CD4-positive, alpha-beta T cell treated with Interleukin-6 for 4 hours (primary cell): ENCODE data around the gene GIPR.
"Not testable (repeated sequence)": the region's sequence is repeated elsewhere in the genome, so short reads cannot be mapped to it uniquely, and the experiment has no call there.

Source experiments
- DNase-seq: peaks from one replicate; pipeline ENCODE4 v3.0.0-alpha.2; 2020; ENCODE audit warnings: mixed read lengths

GIPR gene, protein sequence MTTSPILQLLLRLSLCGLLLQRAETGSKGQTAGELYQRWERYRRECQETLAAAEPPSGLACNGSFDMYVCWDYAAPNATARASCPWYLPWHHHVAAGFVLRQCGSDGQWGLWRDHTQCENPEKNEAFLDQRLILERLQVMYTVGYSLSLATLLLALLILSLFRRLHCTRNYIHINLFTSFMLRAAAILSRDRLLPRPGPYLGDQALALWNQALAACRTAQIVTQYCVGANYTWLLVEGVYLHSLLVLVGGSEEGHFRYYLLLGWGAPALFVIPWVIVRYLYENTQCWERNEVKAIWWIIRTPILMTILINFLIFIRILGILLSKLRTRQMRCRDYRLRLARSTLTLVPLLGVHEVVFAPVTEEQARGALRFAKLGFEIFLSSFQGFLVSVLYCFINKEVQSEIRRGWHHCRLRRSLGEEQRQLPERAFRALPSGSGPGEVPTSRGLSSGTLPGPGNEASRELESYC

DNA sequence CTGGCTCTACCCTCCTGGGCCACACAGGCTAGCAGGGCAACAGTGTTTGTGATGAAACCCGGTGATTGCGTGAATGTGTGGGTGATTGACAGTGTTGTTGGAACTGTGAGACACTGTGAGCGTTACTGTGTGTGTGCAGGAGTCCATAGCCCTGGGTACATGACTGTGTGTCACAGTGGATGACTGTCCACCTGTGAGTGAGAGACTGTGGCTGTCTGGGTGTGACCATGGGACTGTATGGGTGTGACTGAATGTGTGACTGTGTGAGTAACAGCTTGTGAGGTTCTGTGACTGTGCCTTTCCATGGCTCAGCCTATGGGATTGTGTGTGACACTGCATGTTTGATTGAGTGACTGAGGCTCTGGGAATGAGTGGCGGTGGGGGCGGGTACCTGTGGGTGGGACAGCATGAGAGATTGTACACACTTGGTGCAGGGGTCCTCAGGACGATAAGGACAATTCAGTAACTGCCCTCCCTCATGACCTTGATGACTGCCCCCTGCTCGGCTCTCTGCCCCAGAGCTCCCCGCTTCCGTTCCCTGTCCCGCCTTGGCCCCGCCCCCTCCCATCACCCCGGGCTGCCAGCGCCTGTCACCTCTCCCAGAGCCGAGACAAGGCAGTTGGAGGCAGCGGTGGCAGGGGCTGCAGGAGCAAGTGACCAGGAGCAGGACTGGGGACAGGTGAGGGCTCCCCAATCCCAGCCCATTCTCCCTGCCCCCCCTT, at the start of gene GIPR:
GIPR (plus strand) TSS at position 602 of the 722 bp plus-strand sequence. CDS start 1,300 bp downstream, outside the sequence.
- peak; percentile 78 for DNase-seq

DNA sequence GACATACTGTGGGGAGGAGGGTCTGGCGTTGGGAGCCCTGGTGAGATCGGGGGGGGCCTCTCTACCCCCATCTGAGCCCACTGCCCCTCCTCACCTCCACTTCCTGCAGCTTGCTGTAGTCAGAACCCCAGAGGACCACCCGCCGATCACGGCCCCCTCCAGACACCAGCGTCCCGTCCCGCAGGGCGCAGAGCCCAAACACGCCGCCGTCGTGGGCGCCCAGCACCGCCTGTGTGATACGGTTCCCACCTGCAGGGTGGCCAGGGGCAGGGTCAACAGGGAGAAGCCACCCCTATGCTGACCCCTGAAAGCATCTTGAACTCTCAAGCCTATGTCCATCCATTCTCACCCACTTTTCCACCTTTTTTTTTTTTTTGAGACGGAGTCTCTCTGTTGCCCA, 46.6 kb upstream of the GIPR start:
- no peak for DNase-seq

DNA sequence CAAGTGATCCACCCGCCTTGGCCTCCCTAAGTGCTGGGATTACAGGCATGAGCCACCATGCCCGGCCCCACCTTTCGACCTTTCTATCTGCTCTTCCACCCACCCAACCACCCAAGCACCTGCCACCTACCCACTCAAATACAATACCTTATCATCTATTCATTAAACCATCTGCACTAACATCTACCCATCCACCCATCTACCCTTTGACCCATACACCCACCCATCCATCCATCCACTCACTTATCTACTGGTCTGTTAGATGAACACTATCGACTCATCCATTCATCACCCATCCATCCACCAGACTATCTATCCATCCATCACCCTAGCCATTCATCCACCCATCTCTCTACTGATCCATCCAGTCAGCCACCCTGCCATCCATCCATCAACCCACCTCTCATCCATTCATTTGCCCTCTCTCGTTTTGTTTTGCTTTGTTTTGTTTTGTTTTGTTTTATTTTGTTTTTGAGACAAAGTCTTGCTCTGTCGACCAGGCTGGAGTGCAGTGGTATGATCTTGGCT, 46.0 kb upstream of the GIPR start:
- DNase-seq = no peak

DNA sequence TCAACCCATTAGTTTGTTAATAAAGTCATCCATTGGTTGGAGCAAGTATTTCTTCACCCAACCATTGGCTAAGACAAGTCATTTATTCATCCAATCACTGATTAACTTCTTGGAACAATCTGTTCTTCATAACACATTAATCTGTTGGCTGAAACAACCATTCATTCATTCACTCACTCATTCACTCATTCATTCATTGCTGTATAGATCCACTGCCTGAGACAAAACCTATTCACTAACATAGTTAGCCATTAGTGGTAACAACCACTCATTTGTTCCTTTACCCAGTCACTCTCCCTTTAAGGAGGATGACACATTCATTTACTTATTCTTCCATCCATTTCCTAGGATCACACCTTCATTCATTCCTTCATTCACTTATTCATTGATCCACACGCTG, 44.0 kb upstream of the GIPR start:
- DNase-seq = no peak

DNA sequence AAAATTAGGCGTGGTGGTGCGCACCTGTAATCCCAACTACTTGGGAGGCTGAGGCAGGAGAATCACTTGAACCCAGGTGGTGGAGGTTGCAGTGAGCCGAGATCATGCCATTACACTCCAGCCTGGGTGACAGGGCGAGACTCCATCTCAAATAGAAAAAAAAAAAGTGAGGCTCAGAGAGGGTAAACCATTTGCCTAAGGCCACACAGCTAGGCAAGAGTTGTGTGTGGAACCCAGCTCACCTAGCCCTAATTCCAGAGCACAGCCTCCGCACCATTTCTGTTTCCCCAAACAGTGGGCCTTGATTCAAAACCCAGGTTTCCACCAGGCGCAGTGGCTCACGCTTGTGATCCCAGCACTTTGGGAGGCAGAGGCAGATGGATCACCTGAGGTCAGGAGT, 39.8 kb upstream of the GIPR start:
- DNase-seq = not testable (repeated sequence)

DNA sequence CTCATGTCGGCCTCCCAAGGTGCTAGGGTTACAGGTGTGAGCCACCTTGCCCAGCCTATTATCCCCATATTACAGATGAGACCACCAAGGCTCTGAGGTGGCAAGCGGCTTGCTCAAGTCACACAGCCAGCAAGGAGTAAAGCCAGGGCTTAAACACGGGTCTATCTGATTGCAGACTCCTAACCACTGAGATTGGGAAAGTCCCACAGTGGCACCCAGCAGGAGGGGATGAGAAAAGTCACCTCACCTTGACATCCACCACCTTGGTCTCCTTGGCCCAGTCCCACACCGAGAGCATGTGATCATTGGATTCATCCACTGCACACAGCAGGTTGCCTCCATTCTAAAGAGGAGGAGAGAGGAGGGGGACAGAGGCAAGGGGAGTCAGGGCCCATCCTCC, 38.3 kb upstream of the GIPR start:
- DNase-seq = no peak

DNA sequence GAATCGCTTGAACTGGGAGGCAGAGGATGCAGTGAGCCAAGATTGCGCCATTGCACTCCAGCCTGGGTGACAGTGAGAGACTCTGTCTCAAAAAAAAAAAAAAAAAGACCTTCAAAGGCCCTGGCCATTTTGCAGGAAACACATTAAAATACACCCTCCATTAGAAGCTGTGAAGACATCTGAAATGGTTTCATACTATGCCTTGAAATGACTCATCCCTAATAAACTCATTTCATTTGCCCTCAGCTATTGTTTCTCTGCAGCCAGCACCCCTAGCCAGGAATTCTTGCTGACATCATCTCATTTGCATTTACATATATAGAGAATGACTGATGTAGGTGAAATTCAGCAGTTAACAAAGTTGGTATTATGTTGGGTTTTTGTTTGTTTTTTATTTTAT, 37.6 kb upstream of the GIPR start:
- DNase-seq = no peak

DNA sequence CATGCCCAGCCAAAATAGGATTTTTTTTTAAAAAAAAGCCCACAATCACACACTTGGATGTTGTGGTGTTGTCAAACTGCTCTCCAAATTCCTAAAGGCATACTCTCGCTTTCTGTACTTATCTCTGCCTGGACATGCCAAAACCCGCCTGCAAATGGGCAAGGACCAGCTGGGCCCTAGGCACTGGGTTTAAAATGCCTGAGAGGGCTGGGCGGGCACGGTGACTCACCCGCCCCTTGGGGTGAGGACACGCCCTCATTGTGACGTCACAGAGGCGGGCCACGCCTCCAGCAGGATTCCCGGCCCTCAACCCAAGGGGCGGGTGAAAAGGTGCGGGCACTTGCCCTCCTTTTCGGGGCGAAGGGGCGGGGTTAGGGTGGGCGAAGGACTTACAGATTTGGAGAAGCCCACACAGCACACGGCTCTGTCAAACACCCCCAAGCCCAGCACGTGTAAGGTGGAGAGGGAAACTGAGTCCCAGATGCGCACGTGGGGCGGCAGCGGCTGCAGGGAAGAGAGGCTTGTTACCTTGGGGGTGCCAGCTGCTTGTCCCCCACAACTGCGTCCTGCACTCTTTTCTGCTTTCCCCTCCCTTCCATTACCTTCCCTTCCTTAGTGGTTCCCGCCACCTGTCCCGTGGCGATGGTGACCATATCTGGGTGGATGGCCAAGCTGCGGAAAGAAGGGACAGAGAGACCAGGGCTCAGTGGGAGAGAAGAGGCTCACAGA, 35.4 kb upstream of the GIPR start:
- no peak for DNase-seq

DNA sequence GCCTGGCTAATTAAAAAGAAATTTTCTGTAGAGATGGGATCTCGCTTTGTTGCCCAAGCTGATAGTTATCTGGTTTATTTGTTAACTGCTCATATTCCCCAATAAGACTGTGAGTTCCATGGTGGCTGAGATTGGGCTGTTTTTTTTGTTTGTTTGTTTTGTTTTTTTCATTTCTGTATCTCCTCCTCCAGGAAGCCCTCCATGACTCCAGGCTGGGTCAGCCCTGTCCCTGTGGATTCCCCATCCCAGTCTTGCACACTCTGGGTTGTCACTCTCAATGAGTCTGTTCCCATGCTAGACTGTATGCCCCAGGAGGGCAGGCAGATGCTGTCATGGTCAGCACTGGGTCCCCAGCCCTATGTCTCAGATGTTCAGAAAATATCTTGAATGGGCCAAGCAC, 31.7 kb upstream of the GIPR start:
- DNase-seq = no peak

DNA sequence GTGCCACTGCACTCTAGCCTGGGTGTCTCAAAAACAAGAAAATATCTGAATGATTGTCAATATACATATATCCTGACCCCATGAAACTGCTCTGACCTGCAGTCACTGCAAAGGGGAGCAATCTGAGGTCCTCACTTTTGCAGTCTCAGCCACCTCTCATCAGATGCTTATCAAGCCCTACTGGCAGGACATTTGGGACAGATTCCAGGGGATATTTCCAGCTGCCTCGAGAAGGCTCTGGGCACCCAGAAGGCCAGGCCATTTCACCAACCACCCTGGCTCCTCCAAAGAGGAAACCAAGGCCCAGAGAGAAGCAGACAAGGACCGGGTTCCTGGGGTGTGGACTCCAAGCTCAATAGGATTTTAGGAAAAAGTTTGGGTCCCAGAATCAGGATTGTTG, 31.1 kb upstream of the GIPR start:
- no peak for DNase-seq

DNA sequence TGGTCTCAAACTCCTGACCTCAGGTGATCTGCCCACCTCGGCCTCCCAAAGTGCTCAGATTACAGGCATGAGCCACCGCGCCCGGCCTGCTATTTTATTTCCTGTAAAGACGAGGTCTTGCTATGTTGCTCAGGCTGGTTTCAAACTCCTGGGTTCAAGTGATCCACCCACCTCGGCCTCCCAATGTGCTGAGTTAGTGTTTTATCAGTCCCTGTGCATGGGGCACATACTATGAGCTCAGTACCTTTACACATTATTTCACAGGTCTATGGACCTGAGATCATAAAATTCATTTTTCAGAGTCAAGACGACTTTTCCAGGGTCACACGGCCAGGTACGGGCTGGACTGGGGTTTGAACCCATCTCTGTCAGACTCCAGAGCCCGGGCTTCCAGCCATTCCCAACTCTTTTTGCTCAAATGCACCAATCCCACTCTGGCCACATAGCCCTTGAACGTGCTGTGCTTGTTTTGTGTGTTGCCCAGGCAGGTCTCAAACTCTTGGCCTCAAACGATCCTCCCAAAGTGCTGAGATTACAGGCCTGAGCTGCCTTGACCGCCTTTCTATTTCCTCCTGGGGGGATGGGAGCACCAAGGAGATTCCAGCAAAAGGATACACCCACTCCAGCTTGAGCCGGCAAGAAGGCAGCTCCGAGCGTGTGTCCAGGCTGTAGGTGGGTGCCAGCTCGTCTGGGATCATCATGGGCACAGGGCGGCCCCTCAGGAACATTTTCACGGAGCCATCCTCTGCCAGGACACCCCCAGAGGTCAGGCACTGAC, 29.9 kb upstream of the GIPR start:
- no peak for DNase-seq

DNA sequence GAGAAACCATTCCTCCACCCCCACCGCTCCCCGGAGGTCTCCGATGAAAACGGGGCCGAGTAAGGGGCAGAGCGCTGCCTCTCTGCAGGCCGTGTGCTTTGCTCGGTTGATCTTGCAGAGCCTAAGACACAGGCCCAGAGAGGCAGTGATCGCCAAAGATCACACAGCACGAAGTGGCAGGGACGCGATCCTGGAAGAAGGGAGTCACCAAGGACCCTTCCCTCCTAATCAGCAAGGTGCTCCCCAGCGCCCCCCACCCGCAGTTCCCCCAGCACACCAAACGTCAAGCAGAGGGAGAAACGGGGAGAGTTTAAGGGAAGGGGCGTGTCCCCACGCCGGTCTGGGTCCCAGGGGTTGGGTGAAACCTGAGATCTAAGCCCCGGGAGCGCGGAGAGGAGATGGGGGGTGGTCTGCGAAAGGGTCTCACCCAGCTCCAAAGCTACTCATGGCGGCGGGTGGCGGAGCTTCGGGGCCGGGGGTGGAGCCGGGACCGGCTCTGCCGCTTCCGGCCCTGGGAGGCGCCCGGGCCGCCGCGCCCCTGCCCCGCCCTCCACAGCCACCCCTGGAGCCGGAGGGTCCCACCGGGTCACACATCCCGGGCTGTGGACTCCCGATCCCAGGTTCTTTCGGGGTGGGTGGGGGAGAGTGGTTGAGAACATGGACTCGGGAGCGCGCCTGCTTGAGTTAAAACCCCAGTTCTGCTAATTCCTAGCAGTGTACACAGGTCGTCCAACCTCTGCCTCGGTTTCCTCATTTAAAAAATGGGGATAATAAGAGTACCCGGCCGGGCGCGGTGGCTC, 28.9 kb upstream of the GIPR start, which contains the start of gene EML2:
EML2 (minus strand) TSS at position 468 of the 800 bp plus-strand sequence; CDS start at position 447, 21 bp downstream.
- DNase-seq = peak; percentile 67

DNA sequence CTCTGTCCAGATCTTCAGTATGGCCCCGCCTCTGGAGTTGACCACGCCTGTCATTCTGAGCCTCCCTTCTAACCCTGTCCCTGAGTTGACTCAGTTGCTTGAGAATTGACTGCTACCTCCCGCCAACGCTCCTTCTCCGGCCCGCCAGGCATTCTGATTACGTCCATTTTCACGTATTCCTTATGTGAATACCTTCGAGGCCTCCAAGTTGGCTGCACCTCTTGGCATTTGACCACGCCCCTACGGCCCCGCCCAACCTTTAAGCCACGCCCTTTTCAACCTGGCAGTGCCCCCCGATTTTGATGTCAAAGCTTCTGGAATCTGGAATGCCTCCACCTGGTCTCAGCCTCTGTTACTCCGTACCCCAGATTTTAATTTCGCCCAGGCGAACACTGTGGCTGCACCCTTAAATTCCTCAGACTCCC, 27.2 kb upstream of the GIPR start:
- no peak for DNase-seq

DNA sequence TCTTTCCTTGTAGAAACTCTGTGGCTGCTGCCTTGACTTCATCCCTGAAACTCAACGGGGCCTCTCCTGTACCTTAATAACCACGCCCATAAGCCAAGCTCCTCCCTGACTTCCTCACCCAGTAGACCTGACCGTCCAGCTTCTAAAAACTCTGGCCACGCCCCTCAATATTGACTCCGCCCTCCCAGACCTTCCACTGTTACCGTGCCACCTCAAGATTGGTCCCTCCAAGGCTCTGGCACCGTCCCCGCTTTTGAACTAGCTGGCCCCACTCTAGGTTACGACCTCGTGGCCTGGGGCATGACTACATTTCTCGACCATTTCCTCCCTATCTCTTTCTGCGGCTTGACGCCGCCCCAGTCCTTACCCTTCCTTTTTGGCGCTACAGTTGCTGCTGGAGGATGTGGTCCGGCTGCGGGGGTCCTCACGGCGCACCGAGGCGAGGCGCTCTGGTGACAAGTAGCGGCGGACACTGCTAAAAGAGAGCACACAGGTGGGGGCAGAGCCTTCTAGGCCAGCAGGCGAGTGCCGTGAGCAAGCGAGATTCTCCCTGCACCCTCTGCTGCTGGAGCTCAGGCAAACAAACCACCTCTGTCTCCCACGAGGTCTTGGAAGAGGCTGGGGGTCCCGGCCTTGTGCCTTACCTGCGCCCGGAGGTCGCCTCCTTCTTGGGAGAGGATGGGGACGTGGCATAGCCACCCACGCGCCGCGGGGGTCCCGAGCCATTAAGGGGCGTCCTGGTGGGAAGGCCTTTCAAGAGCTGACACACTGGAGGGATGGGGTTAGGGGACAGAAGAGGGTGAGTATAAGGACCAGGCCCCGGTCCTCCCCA, 26.5 kb upstream of the GIPR start:
- peak; percentile 74 for DNase-seq

DNA sequence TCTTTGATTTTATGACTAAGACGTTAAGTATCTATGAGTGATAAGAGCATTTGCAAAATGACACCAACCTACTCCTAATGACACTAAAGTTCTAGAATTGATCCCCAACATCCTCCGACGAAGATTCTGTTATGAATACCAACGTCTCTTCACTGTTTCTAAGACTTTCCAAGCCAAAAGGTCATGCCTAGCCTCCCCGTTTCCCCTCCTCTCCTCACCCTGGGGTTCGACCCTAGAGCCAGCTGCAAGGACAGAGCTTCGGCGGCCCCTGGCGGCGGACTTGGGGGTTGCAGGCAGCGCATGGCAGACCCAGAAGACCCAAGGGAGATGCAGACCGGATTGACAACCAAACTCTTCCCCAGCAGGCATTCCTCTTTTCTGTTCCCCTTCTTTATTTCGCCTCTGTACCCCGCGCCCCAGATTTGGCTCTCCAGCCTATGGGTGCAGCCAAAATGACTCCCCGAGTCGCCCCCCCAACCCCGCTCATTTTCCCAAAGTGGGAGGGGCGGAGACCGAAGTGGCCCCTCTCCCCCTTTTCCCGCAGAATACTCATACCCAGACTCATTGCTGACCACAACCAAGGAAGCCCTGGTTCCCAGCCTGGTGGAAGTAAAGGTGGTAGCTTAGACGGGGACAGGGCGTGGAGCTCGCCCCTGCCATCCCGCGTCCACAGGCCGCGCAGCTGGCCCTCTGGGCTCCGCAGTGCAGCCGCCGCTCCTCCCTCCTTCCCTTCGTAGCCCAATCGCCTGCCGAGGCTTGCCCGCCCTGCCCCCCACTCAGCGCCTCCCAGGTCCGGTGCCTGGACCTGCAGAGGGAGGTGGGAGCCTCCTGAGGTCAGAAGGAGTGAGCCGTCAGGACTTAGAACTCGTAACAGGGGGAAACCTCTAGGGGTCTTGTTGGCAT, 24.7 kb upstream of the GIPR start:
- DNase-seq = peak; percentile 90

DNA sequence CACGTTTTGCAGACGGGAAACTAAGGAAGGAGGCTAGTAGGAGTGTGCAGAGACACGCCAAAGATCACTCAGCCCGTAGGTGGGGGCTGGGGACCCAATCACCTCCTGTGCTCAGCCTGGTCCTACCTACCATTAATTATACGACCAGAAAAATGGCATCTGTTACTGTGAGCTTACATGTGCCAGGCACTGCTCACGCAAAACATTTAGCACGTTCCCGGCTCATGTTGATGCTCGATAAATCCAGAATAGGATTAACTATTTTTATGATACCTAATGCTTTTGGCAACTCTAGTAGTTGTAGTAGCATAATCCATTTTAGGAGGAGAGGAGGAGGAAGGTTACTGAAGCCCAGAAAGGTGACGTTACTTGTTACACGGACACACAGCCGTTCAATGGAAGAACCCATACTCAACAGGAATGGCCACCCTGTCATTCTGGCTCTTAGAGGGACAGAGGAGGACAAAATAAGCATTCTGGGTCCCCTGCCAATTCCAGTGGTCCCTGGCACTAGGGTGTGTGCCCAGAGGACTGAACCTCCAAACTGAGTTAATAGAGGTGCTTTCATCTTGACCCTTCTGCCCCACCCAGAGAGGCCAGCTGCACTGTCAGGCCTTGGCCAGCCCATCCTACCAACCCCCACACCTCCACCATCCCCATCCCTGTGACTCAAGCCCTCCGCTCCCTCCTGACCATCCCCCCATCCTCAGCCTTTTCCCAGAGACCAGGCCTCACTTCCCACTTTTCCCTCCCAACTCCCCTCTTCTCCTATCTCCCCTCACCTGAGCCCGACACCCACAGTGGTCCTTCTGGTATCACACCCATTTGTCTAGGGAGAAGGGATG, 23.9 kb upstream of the GIPR start:
- no peak for DNase-seq

DNA sequence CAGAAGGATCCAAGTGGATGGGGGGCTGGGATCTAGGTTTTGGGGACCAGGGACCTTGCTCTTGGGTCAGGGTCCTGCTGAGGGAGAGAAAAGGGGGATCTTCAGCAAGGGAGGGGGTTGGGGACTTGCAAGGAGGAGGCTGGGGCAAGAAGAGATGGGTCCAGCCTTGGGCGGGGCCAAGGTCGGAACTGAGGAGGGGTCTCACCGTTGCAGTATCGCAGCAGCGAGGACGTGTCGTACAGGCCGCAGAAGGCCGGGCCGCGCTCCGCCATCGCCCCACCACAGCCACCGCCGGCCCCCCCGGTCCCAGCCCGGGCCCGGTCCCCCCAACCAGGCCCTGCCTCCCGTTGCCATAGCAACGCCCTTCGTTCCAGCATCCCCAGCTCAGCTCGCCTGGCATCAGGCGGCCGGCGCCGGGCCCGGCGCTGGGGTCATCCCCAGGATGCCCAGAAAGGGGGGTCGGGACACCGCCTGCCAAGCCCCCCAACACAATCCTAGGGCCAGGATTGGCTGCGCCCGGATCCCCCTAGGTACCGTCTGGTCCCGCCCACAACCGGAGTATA, 22.9 kb upstream of the GIPR start:
- DNase-seq = no peak
